22Rv1 (cell line): ENCODE measurements around the gene PALLD.

Experiments used
- CTCF ChIP-seq: fragments of 450-650 bp; IDR thresholded peaks from 2 replicates; pipeline ENCODE4 v1.5.1; 2017; ENCODE audit warnings: mild to moderate bottlenecking
- ZFX ChIP-seq: fragments of 450-650 bp; IDR thresholded peaks from 2 replicates; pipeline ENCODE4 v1.6.1; 2017; ENCODE audit warnings: antibody characterized with exemption, borderline replicate concordance

- TF ChIP-seq CTCF (no peak), ZFX (no peak)
Measured at GRCh38 chr4:168812806-168813205, 316.0 kb downstream of the PALLD start.
